AG04450 (cell line): ENCODE measurements around the gene EPN3. TPM values are rescaled to one million over a fixed set of nuclear protein-coding genes. Genes with fewer than 3 reads are reported as not detected.

Experiments
- CTCF ChIA-PET: fragments of 300-600, 350-600 bp; formaldehyde crosslinking; extraction: SDS; loops from one replicate; lab custom pipeline; 2022; ENCODE audit warnings: antibody characterized with exemption, inconsistent platforms; lab: Charles Lee
- POLR2A ChIA-PET: fragments of 350-600 bp; formaldehyde crosslinking; extraction: SDS; loops from one replicate; lab custom pipeline; 2021; ENCODE audit warnings: antibody characterized with exemption, inconsistent platforms; lab: Yijun Ruan, JAX
- DNase-seq: peaks from one replicate; pipeline ENCODE4 v3.0.0-alpha.2; 2011; ENCODE audit warnings: low read depth, low spot score
- H3K27ac ChIP-seq: one replicate; pipeline ENCODE4 v1.5.1; 2012; ENCODE audit warnings: low read depth, low read length, control low read depth
- H3K27me3 ChIP-seq: one replicate; pipeline ENCODE4 v1.6.0; 2012; ENCODE audit warnings: low read length; ENCODE audit not compliant: control insufficient read depth, insufficient read depth
- H3K4me3 ChIP-seq: 2 replicates; pipeline ENCODE4 v1.5.1; 2011; ENCODE audit warnings: mild to moderate bottlenecking, low read depth, low read length, control low read depth
- H3K9me3 ChIP-seq: 2 replicates; pipeline ENCODE4 v1.5.1; 2012; ENCODE audit warnings: low read length; ENCODE audit not compliant: control insufficient read depth, insufficient read depth
- polyA plus RNA-seq: library from polyadenylated mRNA; depleted of rRNA; stranded (reverse); fragments of >200 nt; gene quantifications from 2 replicates; pipeline ENCODE4 v1.2.3, GENCODE V29; 2011
- TF ChIP-seq, protein P1 (sequence below): IDR thresholded peaks from 2 replicates; pipeline ENCODE4 v1.5.1; 2011; ENCODE audit warnings: low read depth, low read length, control low read depth, inconsistent platforms

EPN3 gene
- polyA plus RNA-seq, 1 experiment: not detected

- ChIA-PET CTCF (interaction anchor here (1.1 to 2.3 kb wide), 2 partner anchors 10 to 12 kb away, joined by 3 to 9 read pairs; partner anchors contain the start of gene RSAD1), POLR2A (no interaction called here)
- TF ChIP-seq, protein P1, sequence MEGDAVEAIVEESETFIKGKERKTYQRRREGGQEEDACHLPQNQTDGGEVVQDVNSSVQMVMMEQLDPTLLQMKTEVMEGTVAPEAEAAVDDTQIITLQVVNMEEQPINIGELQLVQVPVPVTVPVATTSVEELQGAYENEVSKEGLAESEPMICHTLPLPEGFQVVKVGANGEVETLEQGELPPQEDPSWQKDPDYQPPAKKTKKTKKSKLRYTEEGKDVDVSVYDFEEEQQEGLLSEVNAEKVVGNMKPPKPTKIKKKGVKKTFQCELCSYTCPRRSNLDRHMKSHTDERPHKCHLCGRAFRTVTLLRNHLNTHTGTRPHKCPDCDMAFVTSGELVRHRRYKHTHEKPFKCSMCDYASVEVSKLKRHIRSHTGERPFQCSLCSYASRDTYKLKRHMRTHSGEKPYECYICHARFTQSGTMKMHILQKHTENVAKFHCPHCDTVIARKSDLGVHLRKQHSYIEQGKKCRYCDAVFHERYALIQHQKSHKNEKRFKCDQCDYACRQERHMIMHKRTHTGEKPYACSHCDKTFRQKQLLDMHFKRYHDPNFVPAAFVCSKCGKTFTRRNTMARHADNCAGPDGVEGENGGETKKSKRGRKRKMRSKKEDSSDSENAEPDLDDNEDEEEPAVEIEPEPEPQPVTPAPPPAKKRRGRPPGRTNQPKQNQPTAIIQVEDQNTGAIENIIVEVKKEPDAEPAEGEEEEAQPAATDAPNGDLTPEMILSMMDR: no peak
- no peaks in the 10 kb centered on the region for H3K9me3 ChIP-seq
- H3K27me3 ChIP-seq: peaks cover 5% of the 10 kb centered on the region
- H3K27ac ChIP-seq: no peak overlapping the region
- H3K4me3 ChIP-seq: no peak overlapping the region
- DNase-seq: no peak
Observed at GRCh38 chr17:50488880-50489279, 43.7 kb upstream of the EPN3 start.

- Histone ChIP-seq H3K9me3 (no peaks in the 10 kb centered on the region), H3K27ac (no peak overlapping the region), H3K27me3 (peaks cover 7% of the 10 kb centered on the region), H3K4me3 (no peak overlapping the region)
- POLR2A ChIA-PET: no interaction called here
- DNase-seq: no peak
- TF ChIP-seq, protein P1: no peak
- CTCF ChIA-PET: no interaction called here
Observed at GRCh38 chr17:50491505-50491904, 41.0 kb upstream of the EPN3 start.

- Histone ChIP-seq H3K9me3 (no peaks in the 10 kb centered on the region), H3K27ac (no peak overlapping the region), H3K4me3 (no peak overlapping the region), H3K27me3 (peaks cover 7% of the 10 kb centered on the region)
- ChIA-PET POLR2A (no interaction called here), CTCF (interaction anchor here (1.0 to 2.2 kb wide), 2 partner anchors 8 to 9 kb away, joined by 4 to 6 read pairs; no protein-coding TSS in a partner anchor)
- DNase-seq: no peak
- TF ChIP-seq, protein P1: no peak
Observed at GRCh38 chr17:50492214-50492613, 40.3 kb upstream of the EPN3 start.

- no peak overlapping the region for H3K27ac ChIP-seq
- ChIA-PET CTCF (interaction anchor here (1.2 to 2.2 kb wide), 4 partner anchors 9 to 201 kb away, joined by 3 to 9 read pairs (median 4); no protein-coding TSS in a partner anchor), POLR2A (no interaction called here)
- no peaks in the 10 kb centered on the region for H3K9me3 ChIP-seq
- TF ChIP-seq, protein P1: no peak
- no peak for DNase-seq
- peaks cover 7% of the 10 kb centered on the region for H3K27me3 ChIP-seq
- H3K4me3 ChIP-seq: no peak overlapping the region
Observed at GRCh38 chr17:50493744-50494143, 38.8 kb upstream of the EPN3 start.

DNA sequence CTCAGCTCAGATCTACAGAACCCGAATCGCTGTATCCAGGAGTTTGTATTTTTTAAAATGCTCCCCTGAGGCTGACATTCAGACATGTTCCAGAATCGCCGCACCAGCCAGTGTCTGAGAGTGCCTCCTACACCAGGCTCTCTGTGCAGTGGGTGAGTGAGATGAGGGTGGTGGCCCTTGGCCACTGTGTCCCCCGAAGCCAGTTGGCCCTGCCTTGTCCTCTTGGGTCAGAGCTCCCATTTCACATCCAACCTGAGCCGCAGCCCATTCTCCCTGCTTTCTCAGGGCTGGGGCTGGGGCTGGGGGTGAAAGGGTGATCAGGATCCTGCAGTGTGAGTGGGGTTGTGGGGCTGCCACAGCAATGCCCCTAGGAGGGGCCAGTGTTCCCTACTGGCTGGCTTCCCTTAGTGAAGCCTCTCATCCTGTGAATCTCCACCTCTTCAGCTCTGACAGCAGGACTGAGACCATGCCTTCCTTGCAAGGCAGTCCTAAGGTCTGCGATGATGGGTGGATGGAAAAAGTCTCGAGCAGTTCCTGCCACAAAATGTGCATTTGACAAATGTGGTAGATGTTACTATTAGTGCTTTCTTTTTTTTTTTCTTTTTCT is 37.2 kb upstream of the EPN3 start:
- H3K27me3 ChIP-seq: peaks cover 7% of the 10 kb centered on the region
- ChIA-PET POLR2A (interaction anchor here (0.7 kb wide), 2 partner anchors 10 to 89 kb away, joined by 3 to 5 read pairs; no protein-coding TSS in a partner anchor), CTCF (no interaction called here)
- H3K27ac ChIP-seq: no peak overlapping the region
- DNase-seq: no peak
- H3K9me3 ChIP-seq: no peaks in the 10 kb centered on the region
- TF ChIP-seq, protein P1: no peak
- no peak overlapping the region for H3K4me3 ChIP-seq
